HG02588 (cell line): ENCODE measurements around the gene ATP6V1F.

Source experiments
- ATAC-seq: cut with Tn5 transposase; IDR thresholded peaks from one replicate; pipeline ENCODE4 v1.9.1; 2021; ENCODE audit warnings: mild to moderate bottlenecking, moderate library complexity; ENCODE audit not compliant: unreplicated experiment

ATP6V1F gene

GRCh38 chr7:128847721-128848211 lies 14.9 kb upstream of the ATP6V1F start:
- no peak for ATAC-seq

DNA sequence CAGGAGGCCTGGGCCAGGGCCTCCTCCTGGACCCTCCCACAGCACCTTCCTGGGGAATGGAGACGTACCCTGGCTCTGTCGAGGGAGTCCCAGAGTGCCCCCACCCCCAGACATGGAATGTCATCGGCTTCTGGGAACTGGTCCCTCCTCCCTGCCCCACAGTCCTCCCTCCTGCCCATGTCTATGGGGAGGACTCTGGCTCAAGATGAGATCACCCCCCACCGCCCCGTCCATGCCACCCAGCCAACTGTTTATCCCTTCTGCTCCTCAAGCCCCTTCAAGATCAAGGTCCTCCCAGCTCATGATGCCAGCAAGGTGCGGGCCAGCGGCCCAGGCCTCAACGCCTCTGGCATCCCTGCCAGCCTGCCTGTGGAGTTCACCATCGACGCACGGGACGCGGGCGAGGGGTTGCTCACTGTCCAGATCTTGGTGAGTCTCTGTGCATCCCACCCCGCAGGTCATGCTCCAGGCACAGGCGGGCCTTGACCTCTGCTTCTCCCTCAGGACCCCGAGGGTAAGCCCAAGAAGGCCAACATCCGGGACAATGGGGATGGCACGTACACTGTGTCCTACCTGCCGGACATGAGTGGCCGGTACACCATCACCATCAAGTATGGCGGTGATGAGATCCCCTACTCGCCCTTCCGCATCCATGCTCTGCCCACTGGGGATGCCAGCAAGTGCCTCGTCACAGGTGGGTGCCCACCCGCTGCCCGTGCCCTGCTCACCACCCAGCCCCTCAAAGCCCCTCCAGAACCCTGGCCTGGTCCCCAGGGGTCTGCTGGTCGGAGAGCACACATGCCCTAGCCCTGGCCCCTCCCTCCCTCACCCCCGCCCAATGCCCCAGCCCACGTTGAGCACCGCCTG lies 14.1 kb upstream of the ATP6V1F start:
- ATAC-seq = no peak

GRCh38 chr7:128849156-128849515 lies 13.5 kb upstream of the ATP6V1F start:
- no peak for ATAC-seq

- no peak for ATAC-seq
Observed at GRCh38 chr7:128849804-128850490, 12.7 kb upstream of the ATP6V1F start.

GRCh38 chr7:128852537-128853254 lies 10.0 kb upstream of the ATP6V1F start:
- ATAC-seq = no peak

GRCh38 chr7:128853799-128854198 lies 8.9 kb upstream of the ATP6V1F start:
- ATAC-seq = no peak

DNA sequence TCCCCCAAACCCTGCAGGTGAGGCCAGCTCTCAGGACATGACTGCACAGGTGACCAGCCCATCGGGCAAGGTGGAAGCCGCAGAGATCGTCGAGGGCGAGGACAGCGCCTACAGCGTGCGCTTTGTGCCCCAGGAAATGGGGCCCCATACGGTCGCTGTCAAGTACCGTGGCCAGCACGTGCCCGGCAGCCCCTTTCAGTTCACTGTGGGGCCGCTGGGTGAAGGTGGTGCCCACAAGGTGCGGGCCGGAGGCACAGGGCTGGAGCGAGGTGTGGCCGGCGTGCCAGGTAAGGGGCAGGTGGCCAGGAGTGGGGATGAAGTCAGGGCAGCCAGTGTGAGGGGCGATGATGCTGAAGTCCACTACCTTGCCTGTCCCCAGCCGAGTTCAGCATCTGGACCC lies 8.3 kb upstream of the ATP6V1F start:
- no peak for ATAC-seq

DNA sequence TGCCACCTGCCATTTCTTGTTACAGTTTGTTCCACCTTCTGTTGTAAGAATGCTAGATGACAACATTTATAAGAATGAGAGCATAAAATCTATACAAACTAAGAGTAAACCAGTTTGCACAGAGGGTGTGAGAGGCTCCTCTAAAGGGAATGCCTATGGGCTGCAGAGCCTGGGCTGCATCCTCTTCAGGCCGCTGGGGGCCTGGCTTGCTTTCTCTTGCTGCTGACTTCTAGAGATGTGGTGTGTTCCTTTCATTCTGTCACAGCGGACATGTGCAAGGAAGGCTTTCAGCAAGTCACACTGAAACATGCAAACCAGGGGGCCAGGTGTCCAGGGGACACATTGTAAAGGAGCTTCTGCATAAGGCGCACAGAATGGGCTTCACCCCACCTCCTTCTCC lies 7.1 kb upstream of the ATP6V1F start:
- no peak for ATAC-seq

- ATAC-seq = no peak
Observed at GRCh38 chr7:128856001-128856718, 6.5 kb upstream of the ATP6V1F start.

GRCh38 chr7:128858380-128859231 lies 4.0 kb upstream of the ATP6V1F start:
- ATAC-seq = no peak

DNA sequence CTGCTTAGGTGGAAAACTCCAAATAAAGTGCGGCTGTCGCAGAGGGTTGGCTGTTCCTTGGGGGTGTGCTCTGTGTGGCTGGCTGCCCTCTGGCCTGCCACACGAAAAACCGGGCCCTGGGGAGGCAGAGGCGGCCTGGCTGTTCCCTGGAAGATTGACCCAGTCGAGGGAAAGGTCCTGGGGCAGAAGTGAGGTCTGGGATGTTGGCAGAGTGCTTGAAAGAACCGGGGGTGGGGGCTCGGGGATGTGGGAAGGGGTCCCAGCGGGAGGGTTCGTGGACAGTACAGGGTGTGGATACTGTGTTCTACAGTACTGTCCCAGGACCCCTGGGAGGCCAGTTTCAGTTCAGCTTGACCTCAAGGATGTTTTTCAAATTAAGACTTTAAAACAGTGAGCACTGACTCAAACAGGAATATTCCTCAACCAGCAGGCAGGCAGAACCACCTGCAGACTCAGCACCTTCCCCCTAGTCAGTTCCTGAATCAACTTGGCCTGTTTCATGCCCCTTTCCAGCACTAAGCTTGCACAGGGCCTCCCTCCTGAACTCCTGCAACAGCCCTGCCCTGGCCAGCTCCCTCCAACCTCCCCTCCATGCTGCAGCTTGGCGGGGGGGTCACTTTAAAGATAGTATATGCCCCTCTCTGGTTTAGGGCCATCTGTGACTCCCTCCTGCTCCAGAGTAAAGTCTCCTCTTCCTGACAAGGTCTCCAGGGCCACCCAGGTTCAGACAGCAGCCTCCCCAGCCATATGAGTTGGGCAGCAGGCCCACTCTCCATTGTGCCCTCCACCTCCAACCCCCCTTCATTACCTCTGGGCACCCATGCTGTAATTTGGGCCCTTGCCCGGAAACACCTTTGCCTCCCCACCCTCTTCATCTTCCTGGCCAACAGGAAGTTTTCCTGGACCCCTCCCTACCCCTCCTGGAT lies 3.2 kb upstream of the ATP6V1F start:
- ATAC-seq = no peak

DNA sequence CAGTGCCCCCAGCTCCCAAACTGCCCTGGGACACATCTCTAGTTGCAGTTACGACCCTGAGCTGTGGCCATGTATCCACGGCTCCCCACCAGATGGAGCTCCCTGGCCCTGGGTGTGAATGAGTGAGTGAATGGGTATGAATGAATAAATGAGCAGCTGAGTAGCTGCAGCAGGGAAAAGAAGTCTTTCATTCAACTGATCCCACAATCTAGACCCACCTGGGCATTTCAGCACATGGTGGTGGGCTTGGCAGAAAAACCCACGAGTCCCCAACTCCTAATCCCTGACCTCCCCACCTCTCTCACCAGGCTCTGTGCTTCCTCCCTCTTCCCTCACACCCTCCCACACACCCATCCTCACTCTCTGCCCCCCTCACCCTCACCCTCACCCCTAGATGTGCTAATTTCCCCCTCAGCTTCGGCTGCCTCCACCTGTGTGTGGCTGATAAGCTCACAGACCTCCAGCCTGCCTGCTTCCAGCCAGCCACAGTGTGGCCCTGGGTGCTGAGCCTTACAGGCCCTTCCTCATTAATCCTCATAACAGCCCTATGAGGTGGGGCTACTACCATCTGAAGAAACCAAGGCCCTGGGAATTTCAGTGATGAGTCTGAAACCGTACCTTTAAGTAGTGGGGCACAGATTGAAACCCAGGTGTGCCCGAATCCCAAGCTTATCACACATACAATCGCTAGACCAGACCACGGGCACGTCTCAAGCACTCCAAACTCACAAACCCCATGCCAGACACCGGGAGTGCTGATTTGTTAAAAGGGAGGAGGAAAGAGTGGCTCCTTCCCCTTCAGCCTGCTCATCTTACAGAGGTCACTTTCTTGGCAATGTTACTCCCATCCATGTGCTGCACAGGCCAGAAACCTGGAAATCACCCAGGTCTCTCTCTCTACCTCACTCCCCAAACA lies 2.2 kb upstream of the ATP6V1F start:
- no peak for ATAC-seq

GRCh38 chr7:128861957-128862570 lies 592 bp upstream of the ATP6V1F start:
- ATAC-seq = no peak

DNA sequence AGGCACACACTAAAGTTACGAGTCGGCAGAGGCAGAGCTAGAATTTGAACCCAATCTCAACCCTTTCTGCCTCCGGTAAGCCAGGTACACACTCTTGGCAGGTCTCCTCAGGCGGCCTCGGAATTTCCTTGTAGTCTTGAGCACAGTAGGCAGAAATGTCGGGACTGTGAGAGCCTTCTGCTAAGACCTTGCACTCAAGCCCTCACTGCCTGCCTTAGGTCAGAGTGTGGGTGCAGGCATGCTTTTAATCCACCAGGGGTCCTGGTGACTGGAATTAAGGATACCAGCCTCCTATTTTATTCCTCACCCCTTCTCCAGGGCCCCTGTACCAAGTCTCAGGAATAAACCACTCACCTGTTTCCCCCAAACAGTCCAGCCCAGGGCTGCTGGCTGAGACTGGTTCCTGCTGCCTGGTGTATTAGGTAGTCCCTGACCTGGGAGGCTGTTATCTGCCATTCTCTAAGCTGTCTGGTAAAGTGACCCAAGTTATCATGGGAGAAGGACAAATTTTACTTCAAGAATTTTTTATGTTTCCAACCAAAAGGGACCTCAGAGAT lies 855 bp downstream of the ATP6V1F start:
- no peak for ATAC-seq

DNA sequence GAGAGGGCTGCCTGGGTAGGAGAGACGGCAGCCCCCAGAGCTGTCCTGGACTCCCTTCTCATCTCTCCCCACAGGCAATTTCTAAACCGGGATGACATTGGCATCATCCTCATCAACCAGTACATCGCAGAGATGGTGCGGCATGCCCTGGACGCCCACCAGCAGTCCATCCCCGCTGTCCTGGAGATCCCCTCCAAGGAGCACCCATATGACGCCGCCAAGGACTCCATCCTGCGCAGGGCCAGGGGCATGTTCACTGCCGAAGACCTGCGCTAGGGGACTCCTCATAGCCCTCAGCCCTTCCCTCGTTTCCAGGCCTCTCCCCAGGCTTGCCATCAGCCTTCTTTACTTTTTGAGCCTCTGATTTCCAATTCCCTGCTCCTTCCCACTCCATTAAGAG lies 2.6 kb downstream of the ATP6V1F start:
- no peak for ATAC-seq

DNA sequence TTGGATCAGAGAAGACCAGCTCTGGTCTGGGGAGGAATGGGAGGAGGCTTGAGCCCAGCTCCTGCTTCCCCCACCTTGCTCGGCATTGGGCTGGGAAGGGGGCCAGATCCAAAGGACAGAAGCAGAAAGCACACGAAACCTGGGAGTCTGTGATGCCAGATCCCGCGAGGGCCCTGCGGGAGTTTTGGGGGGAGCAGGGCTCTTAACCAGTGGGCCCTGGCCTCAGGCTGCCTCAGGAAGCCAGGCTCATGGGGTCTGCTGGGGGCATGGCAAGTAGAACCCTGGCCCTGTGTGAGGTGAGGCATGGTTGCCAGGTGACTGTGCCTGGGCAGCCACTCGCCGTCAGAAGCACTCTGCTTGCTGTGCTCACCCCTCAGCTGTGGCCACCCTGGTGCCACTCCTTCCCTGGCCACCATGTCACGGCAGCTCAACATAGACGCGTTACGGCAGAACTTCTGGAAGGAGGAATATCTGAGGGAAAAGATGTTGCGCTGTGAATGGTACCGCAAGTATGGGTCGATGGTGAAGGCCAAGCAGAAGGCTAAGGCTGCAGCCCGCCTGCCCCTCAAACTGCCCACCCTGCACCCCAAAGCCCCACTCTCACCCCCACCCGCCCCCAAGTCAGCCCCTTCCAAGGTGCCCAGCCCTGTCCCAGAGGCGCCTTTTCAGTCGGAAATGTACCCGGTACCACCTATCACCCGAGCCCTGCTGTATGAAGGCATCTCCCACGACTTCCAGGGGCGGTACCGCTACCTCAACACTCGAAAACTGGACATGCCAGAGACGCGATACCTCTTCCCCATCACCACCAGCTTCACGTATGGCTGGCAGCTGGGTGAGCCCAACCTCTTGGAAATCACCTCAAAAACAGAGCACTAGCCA lies 3.6 kb downstream of the ATP6V1F start:
- no peak for ATAC-seq
